HG03097 (cell line): ENCODE results near the gene ANKLE1.

Source experiments
- ATAC-seq: cut with Tn5 transposase; IDR thresholded peaks from one replicate; pipeline ENCODE4 v1.9.1; 2021; ENCODE audit not compliant: unreplicated experiment, low FRiP score

Gene ANKLE1, protein sequence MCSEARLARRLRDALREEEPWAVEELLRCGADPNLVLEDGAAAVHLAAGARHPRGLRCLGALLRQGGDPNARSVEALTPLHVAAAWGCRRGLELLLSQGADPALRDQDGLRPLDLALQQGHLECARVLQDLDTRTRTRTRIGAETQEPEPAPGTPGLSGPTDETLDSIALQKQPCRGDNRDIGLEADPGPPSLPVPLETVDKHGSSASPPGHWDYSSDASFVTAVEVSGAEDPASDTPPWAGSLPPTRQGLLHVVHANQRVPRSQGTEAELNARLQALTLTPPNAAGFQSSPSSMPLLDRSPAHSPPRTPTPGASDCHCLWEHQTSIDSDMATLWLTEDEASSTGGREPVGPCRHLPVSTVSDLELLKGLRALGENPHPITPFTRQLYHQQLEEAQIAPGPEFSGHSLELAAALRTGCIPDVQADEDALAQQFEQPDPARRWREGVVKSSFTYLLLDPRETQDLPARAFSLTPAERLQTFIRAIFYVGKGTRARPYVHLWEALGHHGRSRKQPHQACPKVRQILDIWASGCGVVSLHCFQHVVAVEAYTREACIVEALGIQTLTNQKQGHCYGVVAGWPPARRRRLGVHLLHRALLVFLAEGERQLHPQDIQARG

DNA sequence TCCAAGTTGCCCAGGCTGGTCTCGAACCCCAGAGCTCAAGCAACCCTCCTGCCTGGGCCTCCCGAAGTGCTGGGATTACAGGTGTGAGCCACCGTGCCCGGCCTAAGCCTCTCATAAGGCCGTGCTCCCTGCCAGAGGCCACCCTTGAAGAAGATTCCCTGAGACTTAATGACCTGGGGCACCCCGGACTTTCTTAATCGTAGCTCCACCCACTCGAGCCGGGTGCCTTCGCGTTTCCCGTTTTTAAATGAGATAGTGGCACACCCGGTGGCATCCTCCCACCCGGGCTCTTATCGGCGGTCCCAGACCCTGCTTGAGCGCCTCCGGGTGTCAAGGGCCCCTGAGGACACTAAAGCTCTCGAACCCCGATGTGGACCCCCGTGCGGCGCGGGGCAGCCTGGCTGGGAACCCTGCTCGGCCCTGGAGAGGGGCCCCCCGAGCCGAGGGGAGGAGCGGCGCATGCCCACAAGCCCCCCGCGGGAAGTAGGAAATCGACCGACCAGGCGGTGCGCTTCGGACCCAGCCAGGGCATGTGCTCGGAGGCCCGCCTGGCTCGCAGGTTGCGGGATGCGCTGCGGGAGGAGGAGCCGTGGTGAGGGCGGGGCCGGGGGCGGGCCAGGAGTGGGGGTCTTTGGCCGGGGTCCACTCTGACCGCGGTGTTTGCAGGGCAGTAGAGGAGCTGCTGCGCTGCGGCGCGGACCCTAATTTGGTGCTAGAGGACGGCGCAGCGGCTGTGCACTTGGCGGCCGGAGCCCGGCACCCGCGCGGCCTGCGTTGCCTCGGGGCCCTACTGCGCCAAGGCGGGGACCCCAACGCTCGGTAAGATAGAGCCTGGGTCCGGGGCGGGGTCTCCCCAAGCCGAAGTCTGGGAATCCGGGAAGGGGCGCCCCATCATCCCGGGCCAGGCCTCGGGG is at the start of gene ANKLE1:
Gene ANKLE1, plus strand, starts transcription at position 511 of the 914 bp plus-strand sequence. Its CDS starts 20 bp downstream, at position 531.
- ATAC-seq: no peak

- no peak for ATAC-seq
Measured at GRCh38 chr19:17232258-17232657, 49.4 kb upstream of the ANKLE1 start.

DNA sequence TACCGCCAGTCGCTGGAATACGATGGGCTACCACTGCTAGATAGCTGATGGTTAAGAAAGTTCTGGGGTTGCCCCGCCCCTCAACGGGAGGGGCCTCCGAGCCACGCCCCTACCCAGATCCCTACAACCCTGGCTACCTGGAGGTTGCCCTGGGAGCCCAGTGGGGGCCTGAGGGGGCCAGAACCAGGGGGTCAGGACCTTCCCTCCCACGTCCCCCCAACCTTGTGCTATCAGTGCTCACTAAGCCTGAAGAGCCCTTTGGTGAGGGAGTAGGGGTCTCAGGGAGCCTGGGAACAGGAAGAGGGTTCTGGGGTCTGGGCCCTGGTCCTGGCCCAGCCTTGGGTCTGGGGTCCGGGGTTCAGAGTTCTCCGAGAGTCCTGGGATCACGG is 46.8 kb upstream of the ANKLE1 start:
- peak; percentile 6 for ATAC-seq

DNA sequence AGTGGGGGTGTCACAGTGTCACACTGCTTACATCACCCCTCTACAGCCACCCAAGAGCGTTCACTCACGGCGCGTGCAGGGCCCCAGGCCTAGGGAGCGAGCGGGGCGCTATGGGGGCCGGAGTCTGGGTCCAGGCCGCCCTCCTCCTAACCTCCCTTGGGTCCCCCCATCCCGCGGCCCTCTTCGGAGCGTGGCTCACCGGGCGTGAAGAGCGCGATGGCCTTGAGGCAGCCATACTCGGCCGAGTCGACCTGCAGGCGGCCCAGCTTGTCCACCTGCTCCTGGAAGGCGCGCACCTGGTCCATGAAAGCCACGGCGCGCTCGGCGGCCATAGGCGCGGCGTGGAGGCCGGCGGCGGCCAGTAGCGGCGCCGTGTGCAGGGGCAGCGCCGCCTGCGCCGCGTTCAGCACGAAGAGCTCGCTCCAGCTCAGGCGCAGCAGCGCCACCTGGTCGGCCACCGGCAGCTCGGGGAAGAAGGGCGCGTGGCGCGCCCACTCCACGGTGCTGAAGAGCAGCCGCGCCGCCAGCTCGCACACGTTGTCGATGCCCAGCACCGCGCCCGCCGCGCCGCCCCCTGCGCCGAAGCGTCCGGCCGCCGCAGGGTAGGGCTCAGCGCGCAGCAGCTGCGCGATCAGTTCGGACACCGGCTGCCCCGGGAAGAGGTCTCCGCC is 46.3 kb upstream of the ANKLE1 start:
- peak; percentile 50 for ATAC-seq

GRCh38 chr19:17235971-17236777 is 45.5 kb upstream of the ANKLE1 start:
- no peak for ATAC-seq

- ATAC-seq: no peak
Measured at GRCh38 chr19:17236811-17237543, 44.7 kb upstream of the ANKLE1 start.

- ATAC-seq: no peak
Measured at GRCh38 chr19:17237747-17238706, 43.7 kb upstream of the ANKLE1 start.

- ATAC-seq: no peak
Measured at GRCh38 chr19:17240062-17240752, 41.5 kb upstream of the ANKLE1 start.

DNA sequence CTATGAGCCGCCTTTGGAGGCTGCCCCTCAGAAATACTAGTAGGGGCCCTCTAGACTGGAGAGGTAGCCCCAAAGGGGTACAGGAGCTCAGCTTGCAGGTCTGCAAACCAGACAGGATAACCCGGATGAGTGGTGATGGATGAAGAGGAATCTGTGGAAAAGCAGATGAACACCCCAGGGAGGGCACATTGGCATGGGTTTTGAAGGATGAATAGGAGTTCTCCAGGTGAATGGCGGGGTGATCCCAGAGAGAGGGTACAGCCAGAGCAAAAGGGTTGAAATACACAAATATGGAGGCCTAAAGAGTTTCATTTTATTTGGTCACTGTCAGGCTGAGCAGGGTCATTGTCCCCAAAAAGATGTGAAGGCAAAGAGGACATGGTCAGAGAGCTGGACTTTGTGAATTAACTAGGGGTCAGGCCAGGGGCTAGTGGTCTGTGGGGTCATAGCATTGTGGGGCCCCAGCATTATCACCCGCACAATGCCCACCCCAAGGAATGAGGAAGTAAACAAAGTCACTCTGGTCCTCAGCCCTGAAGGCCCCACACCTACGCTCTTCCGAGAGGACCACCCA is 40.8 kb upstream of the ANKLE1 start:
- no peak for ATAC-seq

- no peak for ATAC-seq
Measured at GRCh38 chr19:17242431-17243208, 39.1 kb upstream of the ANKLE1 start.

DNA sequence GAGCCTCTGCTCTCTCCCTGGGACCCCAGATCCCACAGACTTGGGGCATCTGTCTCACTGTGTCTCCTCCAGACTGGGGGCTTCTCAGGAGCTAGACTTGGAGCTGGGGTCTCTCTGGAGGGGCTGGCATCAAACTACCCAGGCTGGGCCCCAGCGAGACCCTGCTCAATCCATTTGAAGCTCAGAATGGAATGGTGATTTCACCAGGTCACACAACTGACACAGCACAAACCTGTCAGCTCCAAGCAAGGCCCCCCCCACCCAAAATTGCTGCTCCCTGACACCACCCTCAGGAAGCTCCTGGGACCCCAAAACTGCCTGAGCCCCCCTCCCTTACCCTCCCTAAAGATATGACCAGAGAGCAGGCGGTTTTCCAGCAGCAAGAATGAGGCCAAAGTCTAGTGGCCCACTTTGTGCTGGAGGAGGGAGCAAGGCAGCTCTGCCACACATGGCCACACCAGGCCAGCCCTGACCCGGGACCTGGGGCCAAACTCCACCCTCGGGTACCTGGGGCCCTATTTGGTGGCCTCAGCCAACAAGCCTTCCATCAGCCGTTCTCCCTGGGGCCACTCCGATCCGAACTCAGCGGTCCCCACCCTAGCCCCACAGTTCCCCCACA is 38.4 kb upstream of the ANKLE1 start:
- no peak for ATAC-seq

- ATAC-seq: no peak
Measured at GRCh38 chr19:17243830-17244617, 37.7 kb upstream of the ANKLE1 start.

- ATAC-seq: peak; percentile 14
Measured at GRCh38 chr19:17244618-17245534, 36.8 kb upstream of the ANKLE1 start.

- no peak for ATAC-seq
Measured at GRCh38 chr19:17245535-17245984, 36.1 kb upstream of the ANKLE1 start, which contains the start of gene NR2F6. Gene NR2F6, minus strand, starts transcription at chr19:17245919. Its CDS starts 699 bp downstream, at chr19:17245220.
